ENCODE results near the gene SUPT6H.

The SUPT6H gene

DNA sequence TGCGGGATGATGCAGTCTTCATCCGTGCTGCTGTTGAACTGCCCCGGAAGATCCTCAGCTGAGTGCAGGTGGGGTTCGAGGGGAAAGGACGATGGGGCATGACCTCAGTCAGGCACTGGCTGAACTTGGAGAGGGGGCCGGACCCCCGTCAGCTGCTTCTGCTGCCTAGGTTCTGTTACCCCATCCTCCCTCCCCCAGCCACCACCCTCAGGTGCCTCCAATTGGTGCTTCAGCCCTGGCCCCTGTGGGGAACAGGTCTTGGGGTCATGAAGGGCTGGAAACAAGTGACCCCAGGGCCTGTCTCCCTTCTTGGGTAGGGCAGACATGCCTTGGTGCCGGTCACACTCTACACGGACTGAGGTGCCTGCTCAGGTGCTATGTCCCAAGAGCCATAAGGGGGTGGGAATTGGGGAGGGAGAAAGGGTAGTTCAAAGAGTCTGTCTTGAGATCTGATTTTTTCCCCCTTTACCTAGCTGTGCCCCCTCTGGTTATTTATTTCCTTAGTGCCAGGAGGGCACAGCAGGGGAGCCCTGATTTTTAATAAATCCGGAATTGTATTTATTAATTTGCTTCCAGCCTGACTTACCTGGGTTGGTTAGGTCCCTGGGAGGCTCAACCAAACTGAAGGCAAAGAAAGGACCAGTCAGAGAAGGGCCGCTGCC lies 87.6 kb downstream of the SUPT6H start:
- DNase-seq: no peak

DNA sequence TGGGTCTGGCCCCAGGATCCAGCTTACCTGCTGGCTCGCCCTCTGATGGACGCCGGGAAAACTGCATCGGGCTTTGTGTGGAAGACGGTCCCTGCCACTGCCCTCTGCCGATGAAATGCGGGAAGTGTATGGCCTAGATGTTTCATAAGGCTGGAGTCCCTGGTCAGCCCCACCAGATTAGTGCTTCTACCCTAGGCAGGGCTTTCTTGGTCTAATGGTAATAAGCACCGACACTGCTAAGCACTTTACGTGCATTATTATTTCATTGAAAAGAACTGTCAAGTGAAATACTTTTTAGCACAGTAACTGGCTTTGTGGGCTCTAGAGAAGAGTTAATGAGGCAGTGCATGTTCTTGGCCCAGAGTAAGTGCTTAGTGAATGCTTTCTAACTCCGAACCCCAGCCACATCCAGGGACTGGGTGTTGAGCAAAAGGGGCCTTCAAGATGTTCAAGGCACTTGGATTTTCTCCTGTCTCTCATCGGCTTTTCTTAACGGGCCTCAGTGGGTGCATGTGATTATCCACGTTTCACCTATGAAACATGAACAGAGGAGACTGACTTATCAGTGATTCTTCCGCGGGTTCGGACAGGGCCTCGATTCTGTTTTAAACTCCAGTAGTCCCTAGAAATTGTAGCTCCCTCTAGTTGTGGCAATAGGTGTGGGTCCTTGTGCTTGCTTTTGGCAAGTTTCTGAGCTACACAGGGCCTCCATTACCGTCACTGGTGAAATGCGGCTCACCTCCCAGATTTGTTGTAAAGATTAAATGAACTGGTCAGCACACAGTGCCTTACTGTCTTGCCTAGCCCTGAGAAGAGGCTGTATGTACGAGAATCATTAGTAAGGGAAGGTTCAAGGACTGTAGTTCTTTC lies 88.4 kb downstream of the SUPT6H start:
- peak; percentile 72 for DNase-seq

DNA sequence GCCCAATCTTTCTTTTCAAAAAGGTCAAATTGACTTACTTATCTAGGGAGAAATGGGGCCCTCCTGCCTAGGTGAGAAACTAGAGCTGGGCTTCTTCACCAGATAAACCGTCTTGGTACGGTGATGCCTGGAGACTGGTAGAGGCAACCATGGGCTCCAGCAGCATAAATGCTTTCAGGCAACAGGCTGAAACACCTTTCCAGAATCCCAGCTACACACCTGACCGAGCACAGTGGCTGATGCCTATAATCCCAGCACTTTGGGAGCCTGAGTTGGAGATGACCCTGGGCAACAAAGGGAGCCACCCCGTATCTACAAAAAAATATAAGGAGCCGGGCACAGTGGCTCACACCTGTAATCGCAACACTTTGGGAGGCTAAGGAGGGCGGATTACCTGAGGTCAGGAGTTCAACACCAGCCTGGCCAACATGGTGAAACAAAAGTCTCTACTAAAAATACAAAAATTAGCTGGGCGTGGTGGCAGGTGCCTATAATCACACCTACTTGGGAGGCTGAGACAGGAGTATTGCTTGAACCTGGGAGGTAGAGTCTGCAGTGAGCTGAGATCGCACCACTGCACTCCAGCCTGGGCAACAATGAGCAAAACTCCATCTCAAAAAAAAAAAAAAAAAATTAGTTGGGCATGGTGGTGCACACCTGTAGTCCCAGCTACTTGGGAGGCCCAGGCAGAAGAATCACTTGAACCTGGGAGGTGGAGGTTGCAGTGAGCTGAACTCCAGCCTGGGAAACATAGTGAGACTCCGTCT lies 89.8 kb downstream of the SUPT6H start:
- DNase-seq: no peak
